Stomach smooth muscle (tissue), 2 donors: ENCODE measurements around the gene NCR3LG1.
"Not testable (repeated sequence)": the region's sequence is repeated elsewhere in the genome, so short reads cannot be mapped to it uniquely, and the experiment has no call there.

ENCODE experiments used
- H3K27ac ChIP-seq: one replicate; pipeline ENCODE4 v1.7.0; 2013; ENCODE audit warnings: mild to moderate bottlenecking, low read length, inconsistent platforms
- H3K27me3 ChIP-seq, 2 donors: one replicate each; pipeline ENCODE4 v1.7.0; 2013; ENCODE audit warnings: low read length in 2 of 2; ENCODE audit not compliant: insufficient read depth in 2 of 2, control insufficient read depth in 1 of 2
- H3K36me3 ChIP-seq, 2 donors: one replicate each; pipeline ENCODE4 v1.7.0; 2013; ENCODE audit warnings: low read length in 2 of 2; ENCODE audit not compliant: control insufficient read depth in 2 of 2, insufficient read depth in 2 of 2
- H3K4me1 ChIP-seq: one replicate; pipeline ENCODE4 v1.7.0; 2013; ENCODE audit warnings: low read length; ENCODE audit not compliant: control insufficient read depth, insufficient read depth
- H3K4me3 ChIP-seq, 2 donors: one replicate each; pipeline ENCODE4 v1.7.0; 2013; ENCODE audit warnings: low read length in 2 of 2
- H3K9ac ChIP-seq, 2 donors: one replicate each; pipeline ENCODE4 v1.7.0; 2013; ENCODE audit warnings: low read length in 2 of 2, mild to moderate bottlenecking in 1 of 2
- H3K9me3 ChIP-seq, 2 donors: one replicate each; pipeline ENCODE4 v1.7.0; 2013; ENCODE audit warnings: low read length in 2 of 2; ENCODE audit not compliant: control insufficient read depth in 2 of 2
- donor health status: healthy.
- donor health status: Pancreatic carcinoma.

The NCR3LG1 gene

GRCh38 chr11:17412488-17413180 lies 61.0 kb downstream of the NCR3LG1 start:
- H3K9me3 ChIP-seq, result no peaks in the 10 kb centered on the region
- H3K9ac ChIP-seq, result no peak overlapping the region
- H3K4me1 ChIP-seq, result no peaks in the 10 kb centered on the region
- H3K4me3 ChIP-seq, result no peak overlapping the region
- peaks cover 0 to 13% of the 10 kb centered on the region in 2 donors for H3K27me3 ChIP-seq
- H3K36me3 ChIP-seq, result no peaks in the 10 kb centered on the region
- H3K27ac ChIP-seq, result no peak overlapping the region

GRCh38 chr11:17413414-17414316 lies 62.1 kb downstream of the NCR3LG1 start:
- no peaks in the 10 kb centered on the region for H3K4me1 ChIP-seq
- H3K9ac ChIP-seq, result no peak overlapping the region
- H3K9me3 ChIP-seq, result no peaks in the 10 kb centered on the region
- no peaks in the 10 kb centered on the region for H3K36me3 ChIP-seq
- H3K4me3 ChIP-seq, result no peak overlapping the region
- no peak overlapping the region for H3K27ac ChIP-seq
- H3K27me3 ChIP-seq, result peaks cover 3 to 15% of the 10 kb centered on the region in 2 donors

- Histone ChIP-seq H3K4me3 (no peak overlapping the region), H3K9ac (no peak overlapping the region), H3K36me3 (no peaks in the 10 kb centered on the region), H3K27ac (no peak overlapping the region), H3K4me1 (no peaks in the 10 kb centered on the region), H3K9me3 (no peaks in the 10 kb centered on the region), H3K27me3 (peaks cover 3 to 18% of the 10 kb centered on the region in 2 donors)
Observed at GRCh38 chr11:17414317-17414737, 62.7 kb downstream of the NCR3LG1 start.

GRCh38 chr11:17414992-17415391 lies 63.4 kb downstream of the NCR3LG1 start:
- Histone ChIP-seq H3K27ac (no peak overlapping the region), H3K36me3 (no peaks in the 10 kb centered on the region), H3K9me3 (no peaks in the 10 kb centered on the region)

GRCh38 chr11:17415523-17416104 lies 64.0 kb downstream of the NCR3LG1 start:
- H3K9me3 ChIP-seq, result no peaks in the 10 kb centered on the region
- H3K4me1 ChIP-seq, result no peaks in the 10 kb centered on the region
- H3K36me3 ChIP-seq, result no peaks in the 10 kb centered on the region
- H3K9ac ChIP-seq, result no peak overlapping the region
- H3K27ac ChIP-seq, result no peak overlapping the region
- peaks cover 3 to 20% of the 10 kb centered on the region in 2 donors for H3K27me3 ChIP-seq
- H3K4me3 ChIP-seq, result no peak overlapping the region

More at GRCh38 chr11:17414992-17415391, 63.4 kb downstream of the NCR3LG1 start:
- Histone ChIP-seq H3K4me3 (no peak overlapping the region), H3K9ac (no peak overlapping the region), H3K27me3 (peaks cover 3 to 18% of the 10 kb centered on the region in 2 donors), H3K4me1 (no peaks in the 10 kb centered on the region)

- peaks cover 3 to 22% of the 10 kb centered on the region in 2 donors for H3K27me3 ChIP-seq
- H3K27ac ChIP-seq, result no peak overlapping the region
- no peaks in the 10 kb centered on the region for H3K4me1 ChIP-seq
- H3K9me3 ChIP-seq, result no peaks in the 10 kb centered on the region
- H3K4me3 ChIP-seq, result no peak overlapping the region
- H3K9ac ChIP-seq, result no peak overlapping the region
- no peaks in the 10 kb centered on the region for H3K36me3 ChIP-seq
Observed at GRCh38 chr11:17416492-17416891, 64.9 kb downstream of the NCR3LG1 start.

GRCh38 chr11:17418444-17419081 lies 67.0 kb downstream of the NCR3LG1 start:
- H3K9ac ChIP-seq, result no peak overlapping the region
- H3K36me3 ChIP-seq, result no peaks in the 10 kb centered on the region
- H3K4me3 ChIP-seq, result no peak overlapping the region
- H3K27me3 ChIP-seq, result peaks cover 3 to 19% of the 10 kb centered on the region in 2 donors
- H3K27ac ChIP-seq, result no peak overlapping the region
- no peaks in the 10 kb centered on the region for H3K4me1 ChIP-seq
- no peaks in the 10 kb centered on the region for H3K9me3 ChIP-seq

GRCh38 chr11:17421781-17422180 lies 70.2 kb downstream of the NCR3LG1 start:
- Histone ChIP-seq H3K36me3 (no peaks in the 10 kb centered on the region), H3K27ac (no peak overlapping the region), H3K4me1 (no peaks in the 10 kb centered on the region), H3K9ac (no peak overlapping the region), H3K4me3 (no peak overlapping the region), H3K27me3 (peaks cover 3 to 14% of the 10 kb centered on the region in 2 donors), H3K9me3 (no peaks in the 10 kb centered on the region)

GRCh38 chr11:17423533-17424310 lies 72.1 kb downstream of the NCR3LG1 start:
- no peaks in the 10 kb centered on the region for H3K9me3 ChIP-seq
- H3K27ac ChIP-seq, result no peak overlapping the region

GRCh38 chr11:17426233-17426632 lies 74.6 kb downstream of the NCR3LG1 start:
- H3K27ac ChIP-seq, H3K4me1 ChIP-seq: not testable (repeated sequence)

More at GRCh38 chr11:17423533-17424310, 72.1 kb downstream of the NCR3LG1 start:
- peaks cover 0 to 12% of the 10 kb centered on the region in 2 donors for H3K27me3 ChIP-seq
- H3K9ac ChIP-seq, result no peak overlapping the region
- H3K4me3 ChIP-seq, result no peak overlapping the region
- no peaks in the 10 kb centered on the region for H3K36me3 ChIP-seq
- H3K4me1 ChIP-seq, result no peaks in the 10 kb centered on the region

More at GRCh38 chr11:17426233-17426632, 74.6 kb downstream of the NCR3LG1 start:
- not testable (repeated sequence) for H3K9me3 ChIP-seq, H3K9ac ChIP-seq, H3K27me3 ChIP-seq, H3K4me3 ChIP-seq, H3K36me3 ChIP-seq
